A673 (cell line): ENCODE measurements around the gene FAM110C. TPM values are rescaled to one million over a fixed set of nuclear protein-coding genes. Genes with fewer than 3 reads are reported as not detected.

Experiments
- BruUV-seq: library from RNA; stranded (reverse); fragments of 400-500 nt; replicated peaks from 2 replicates; lab custom pipeline; 2021; lab: Mats Ljungman, UMichigan
- CTCF ChIA-PET: fragments of 300-600 bp; sonication (Branson Sonifier 250); formaldehyde crosslinking; loops from one replicate; lab custom pipeline; 2022; ENCODE audit warnings: antibody characterized with exemption; lab: Charles Lee
- POLR2A ChIA-PET: fragments of 300-600 bp; sonication (Branson Sonifier 250); formaldehyde crosslinking; loops from one replicate; lab custom pipeline; 2022; ENCODE audit warnings: antibody characterized with exemption; ENCODE audit not compliant: low non-redundant PET; lab: Charles Lee
- DNase-seq: peaks from one replicate; pipeline ENCODE4 v3.0.0-alpha.2; 2015; ENCODE audit warnings: low spot score
- H3K27ac ChIP-seq: fragments of 200-600 bp; sonication (generic); 2 replicates; pipeline ENCODE4 v1.5.1; 2016; ENCODE audit warnings: mixed run types, low read depth, mild to moderate bottlenecking, mixed read lengths, antibody characterized with exemption, low read length; ENCODE audit not compliant: poor library complexity, severe bottlenecking
- H3K27me3 ChIP-seq: fragments of 200-600 bp; sonication (generic); replicated peaks from 2 replicates; pipeline ENCODE4 v1.6.1; 2017; ENCODE audit warnings: mixed run types, low read depth, mild to moderate bottlenecking, mixed read lengths, antibody characterized with exemption, low read length; ENCODE audit not compliant: insufficient read depth, poor library complexity
- H3K36me3 ChIP-seq: fragments of 200-600 bp; sonication (generic); 2 replicates; pipeline ENCODE4 v1.6.1; 2016; ENCODE audit warnings: mixed run types, mild to moderate bottlenecking, mixed read lengths, antibody characterized with exemption, low read length; ENCODE audit not compliant: insufficient read depth, poor library complexity, severe bottlenecking
- H3K4me1 ChIP-seq: fragments of 200-600 bp; sonication (generic); 2 replicates; pipeline ENCODE4 v1.6.1; 2017; ENCODE audit warnings: mixed run types, mild to moderate bottlenecking, mixed read lengths, antibody characterized with exemption, low read length; ENCODE audit not compliant: insufficient read depth, poor library complexity, severe bottlenecking
- H3K4me3 ChIP-seq: fragments of 200-600 bp; sonication (generic); 2 replicates; pipeline ENCODE4 v1.5.1; 2016; ENCODE audit warnings: low read depth, mixed run types, mild to moderate bottlenecking, mixed read lengths, low read length; ENCODE audit not compliant: poor library complexity, severe bottlenecking
- H3K9me3 ChIP-seq: fragments of 200-600 bp; sonication (generic); 2 replicates; pipeline ENCODE4 v1.6.1; 2016; ENCODE audit warnings: mixed run types, low read depth, mild to moderate bottlenecking, mixed read lengths, antibody characterized with exemption, low read length; ENCODE audit not compliant: poor library complexity, severe bottlenecking
- EZH2 ChIP-seq: fragments of 200-600 bp; sonication (generic); IDR thresholded peaks from 2 replicates; pipeline ENCODE4 v1.6.1; 2017; ENCODE audit warnings: borderline replicate concordance, low read depth, mild to moderate bottlenecking, mixed read lengths, antibody characterized with exemption, low read length; ENCODE audit not compliant: poor library complexity, severe bottlenecking
- intact Hi-C: fragments of 100-400 bp; cut with micrococcal nuclease; formaldehyde crosslinking; loops from one replicate; pipeline ENCODE4 v1.10.0; 2022; ENCODE audit not compliant: unreplicated experiment
- total RNA-seq: library from RNA; stranded (reverse); gene quantifications from 2 replicates; pipeline ENCODE4 v1.2.3, GENCODE V29; 2021
- TF ChIP-seq, protein P1 (sequence below): fragments of 300-800, 200-600 bp; sonication (generic); conservative IDR thresholded peaks from 2 replicates; pipeline ENCODE4 v1.5.1; 2017; ENCODE audit warnings: low read depth, mild to moderate bottlenecking, antibody characterized with exemption, low read length, moderate library complexity, mixed read lengths

The FAM110C gene
- total RNA-seq, 1 experiment from 2014 or later = 1.2 TPM

DNA sequence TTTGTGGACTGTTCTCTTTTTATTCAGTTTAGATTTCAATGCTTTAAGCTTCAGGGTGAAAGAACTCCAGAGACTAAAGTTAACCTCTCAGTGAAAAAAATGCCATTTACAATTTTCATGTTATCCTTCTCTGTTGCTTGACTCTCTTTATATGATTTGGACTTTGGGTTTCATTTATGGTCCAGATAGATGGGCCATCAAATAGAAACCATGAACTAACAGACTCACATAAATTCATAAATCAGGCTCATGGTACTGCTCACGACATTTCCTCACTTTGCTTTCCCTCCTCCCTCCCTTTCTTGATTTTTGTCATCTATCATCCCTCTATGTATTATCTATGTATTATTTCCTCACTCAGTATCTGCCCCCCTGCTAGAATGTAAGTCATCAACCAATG, 10.0 kb downstream of the FAM110C start:
- Histone ChIP-seq H3K27ac (no peak overlapping the region), H3K4me1 (no peaks in the 10 kb centered on the region), H3K27me3 (no peaks in the 10 kb centered on the region), H3K4me3 (no peak overlapping the region), H3K9me3 (no peaks in the 10 kb centered on the region), H3K36me3 (no peaks in the 10 kb centered on the region)
- POLR2A ChIA-PET = no interaction called here
- intact Hi-C loops = no loop called here
- no peak for TF ChIP-seq EZH2
- no TSS peak for BruUV-seq
- CTCF ChIA-PET = no interaction called here
- no peak for DNase-seq

DNA sequence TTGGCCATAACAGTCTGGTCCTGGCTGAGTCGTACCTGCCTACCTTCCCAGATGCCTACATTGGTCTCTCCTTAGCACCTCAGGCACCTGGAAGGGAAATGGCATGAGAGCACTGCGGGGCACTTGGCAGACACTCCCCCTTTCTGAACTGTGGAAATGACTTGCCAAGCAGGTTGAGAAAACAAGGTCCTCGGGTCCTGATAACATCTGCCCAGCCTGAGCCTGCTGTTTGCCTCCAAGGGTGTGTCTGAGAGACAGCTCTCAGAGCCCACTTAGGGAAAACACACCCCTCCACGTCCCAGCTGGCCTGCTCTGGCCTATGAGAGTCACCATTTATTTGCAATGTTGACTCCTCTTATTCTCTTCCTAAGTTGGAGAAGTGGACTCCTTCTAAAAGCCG, 10.5 kb downstream of the FAM110C start:
- TF ChIP-seq, protein P1, sequence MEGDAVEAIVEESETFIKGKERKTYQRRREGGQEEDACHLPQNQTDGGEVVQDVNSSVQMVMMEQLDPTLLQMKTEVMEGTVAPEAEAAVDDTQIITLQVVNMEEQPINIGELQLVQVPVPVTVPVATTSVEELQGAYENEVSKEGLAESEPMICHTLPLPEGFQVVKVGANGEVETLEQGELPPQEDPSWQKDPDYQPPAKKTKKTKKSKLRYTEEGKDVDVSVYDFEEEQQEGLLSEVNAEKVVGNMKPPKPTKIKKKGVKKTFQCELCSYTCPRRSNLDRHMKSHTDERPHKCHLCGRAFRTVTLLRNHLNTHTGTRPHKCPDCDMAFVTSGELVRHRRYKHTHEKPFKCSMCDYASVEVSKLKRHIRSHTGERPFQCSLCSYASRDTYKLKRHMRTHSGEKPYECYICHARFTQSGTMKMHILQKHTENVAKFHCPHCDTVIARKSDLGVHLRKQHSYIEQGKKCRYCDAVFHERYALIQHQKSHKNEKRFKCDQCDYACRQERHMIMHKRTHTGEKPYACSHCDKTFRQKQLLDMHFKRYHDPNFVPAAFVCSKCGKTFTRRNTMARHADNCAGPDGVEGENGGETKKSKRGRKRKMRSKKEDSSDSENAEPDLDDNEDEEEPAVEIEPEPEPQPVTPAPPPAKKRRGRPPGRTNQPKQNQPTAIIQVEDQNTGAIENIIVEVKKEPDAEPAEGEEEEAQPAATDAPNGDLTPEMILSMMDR = no peak
- TF ChIP-seq EZH2 = no peak
- no peak for DNase-seq
- intact Hi-C loops = no loop called here
- POLR2A ChIA-PET = no interaction called here
- no peaks in the 10 kb centered on the region for H3K4me1 ChIP-seq
- BruUV-seq = no TSS peak
- H3K4me3 ChIP-seq = no peak overlapping the region
- H3K27me3 ChIP-seq = no peaks in the 10 kb centered on the region
- no peaks in the 10 kb centered on the region for H3K36me3 ChIP-seq
- H3K9me3 ChIP-seq = no peaks in the 10 kb centered on the region
- H3K27ac ChIP-seq = no peak overlapping the region
- CTCF ChIA-PET = no interaction called here

DNA sequence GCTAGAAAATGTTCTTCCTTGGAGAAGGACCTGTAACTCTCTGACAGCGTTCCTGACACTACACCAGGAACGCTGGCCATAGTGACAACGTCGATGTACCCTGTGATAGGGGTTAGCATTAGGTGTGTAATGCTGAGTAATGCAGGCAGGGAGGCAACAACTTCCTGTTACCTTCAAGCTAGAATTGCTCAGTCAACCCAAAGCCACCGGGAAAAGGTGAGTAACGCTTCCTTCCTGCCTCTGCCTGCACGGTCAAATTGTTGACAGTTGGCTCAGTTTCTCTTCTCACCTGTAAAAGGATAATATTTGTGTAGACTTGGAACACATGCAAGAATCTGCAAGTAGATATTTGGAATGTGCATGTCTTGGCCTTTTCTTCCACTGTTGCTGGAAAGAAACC, 12.7 kb downstream of the FAM110C start:
- TF ChIP-seq EZH2 = no peak
- TF ChIP-seq, protein P1 = no peak
- POLR2A ChIA-PET = no interaction called here
- no peak overlapping the region for H3K27ac ChIP-seq
- no peak for DNase-seq
- no peaks in the 10 kb centered on the region for H3K9me3 ChIP-seq
- H3K36me3 ChIP-seq = no peaks in the 10 kb centered on the region
- intact Hi-C loops = no loop called here
- H3K4me1 ChIP-seq = no peaks in the 10 kb centered on the region
- no peak overlapping the region for H3K4me3 ChIP-seq
- CTCF ChIA-PET = no interaction called here
- BruUV-seq = no TSS peak
- no peaks in the 10 kb centered on the region for H3K27me3 ChIP-seq

DNA sequence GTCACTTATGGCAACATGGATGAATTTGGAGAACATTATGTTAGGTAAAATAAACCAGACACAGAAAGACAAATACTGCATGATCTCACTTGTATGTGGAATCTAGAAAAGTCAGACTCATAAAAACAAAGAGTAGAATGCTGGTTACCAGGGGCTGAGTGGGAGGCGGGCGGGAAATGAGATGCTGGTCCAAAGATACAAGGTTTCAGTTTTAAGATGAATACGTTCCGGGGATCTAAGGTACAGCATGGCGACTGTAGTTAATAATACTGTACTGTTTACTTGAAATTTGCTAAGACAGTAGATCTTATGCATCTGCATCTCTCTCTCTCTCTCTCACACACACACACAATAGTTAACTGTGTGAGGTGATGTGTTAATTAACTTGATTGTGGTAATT, 14.2 kb downstream of the FAM110C start:
- no peak overlapping the region for H3K4me3 ChIP-seq
- no peaks in the 10 kb centered on the region for H3K9me3 ChIP-seq
- H3K27ac ChIP-seq = no peak overlapping the region
- TF ChIP-seq, protein P1 = no peak
- TF ChIP-seq EZH2 = no peak
- intact Hi-C loops = no loop called here
- ChIA-PET POLR2A (no interaction called here), CTCF (no interaction called here)
- H3K4me1 ChIP-seq = no peaks in the 10 kb centered on the region
- no peak for DNase-seq
- BruUV-seq = no TSS peak
- H3K27me3 ChIP-seq = no peaks in the 10 kb centered on the region
- H3K36me3 ChIP-seq = no peaks in the 10 kb centered on the region
